PC-9 (cell line): ENCODE results near the gene LBHD2. TPM values are rescaled to one million over a fixed set of nuclear protein-coding genes. Genes with fewer than 3 reads are reported as not detected.

Source experiments
- BruUV-seq: library from RNA; stranded (reverse); fragments of 400-500 nt; replicated peaks from 2 replicates; lab custom pipeline; 2021; lab: Mats Ljungman, UMichigan
- CTCF ChIA-PET: fragments of 300-600 bp; sonication (Branson Sonifier 250); formaldehyde crosslinking; loops from one replicate; lab custom pipeline; 2022; ENCODE audit warnings: antibody characterized with exemption; lab: Charles Lee
- POLR2A ChIA-PET: fragments of 300-600 bp; sonication (Branson Sonifier 250); formaldehyde crosslinking; loops from one replicate; lab custom pipeline; 2022; ENCODE audit warnings: antibody characterized with exemption; ENCODE audit not compliant: unreplicated experiment; lab: Charles Lee
- DNase-seq, 2 experiments: peaks; one replicate each; pipeline versions ENCODE4 v3.0.0 to v3.0.0-alpha.2; 2015 to 2022; ENCODE audit warnings: mixed read lengths in 1 of 2
- H2AFZ ChIP-seq: fragments of 200-600 bp; sonication (generic); 2 replicates; pipeline ENCODE4 v1.8.1; 2017; ENCODE audit warnings: antibody characterized with exemption
- H3F3A ChIP-seq: fragments of 200-600 bp; sonication (generic); 2 replicates; pipeline ENCODE4 v1.8.1; 2017; ENCODE audit warnings: antibody characterized with exemption, mild to moderate bottlenecking, low read depth; ENCODE audit not compliant: insufficient read depth
- H3K27ac ChIP-seq: fragments of 200-600 bp; sonication (generic); 2 replicates; pipeline ENCODE4 v1.6.1; 2016; ENCODE audit warnings: mixed run types
- H3K27me3 ChIP-seq: fragments of 200-600 bp; sonication (generic); 2 replicates; pipeline ENCODE4 v1.6.1; 2016; ENCODE audit warnings: low read depth, mixed run types; ENCODE audit not compliant: insufficient read depth
- H3K36me3 ChIP-seq: fragments of 200-600 bp; sonication (generic); 2 replicates; pipeline ENCODE4 v1.6.1; 2016; ENCODE audit warnings: low read depth, mixed run types
- H3K4me1 ChIP-seq: fragments of 200-600 bp; sonication (generic); replicated peaks from 2 replicates; pipeline ENCODE4 v1.6.1; 2016; ENCODE audit warnings: mixed run types; ENCODE audit not compliant: insufficient read depth
- H3K4me2 ChIP-seq: fragments of 200-600 bp; sonication (generic); 2 replicates; pipeline ENCODE4 v1.6.1; 2017; ENCODE audit warnings: mixed run types
- H3K4me3 ChIP-seq: fragments of 200-600 bp; sonication (generic); 2 replicates; pipeline ENCODE4 v1.6.1; 2016; ENCODE audit warnings: mixed run types
- H3K79me2 ChIP-seq: fragments of 200-600 bp; sonication (generic); 2 replicates; pipeline ENCODE4 v1.6.1; 2017; ENCODE audit warnings: low read depth, mixed run types
- H3K9me2 ChIP-seq: fragments of 200-600 bp; sonication (generic); 2 replicates; pipeline ENCODE4 v1.8.1; 2017; ENCODE audit warnings: mild to moderate bottlenecking; ENCODE audit not compliant: insufficient read depth
- H3K9me3 ChIP-seq: fragments of 200-600 bp; sonication (generic); 2 replicates; pipeline ENCODE4 v1.8.1; 2016; ENCODE audit warnings: low read depth; ENCODE audit not compliant: insufficient read depth
- H4K20me1 ChIP-seq: fragments of 200-600 bp; sonication (generic); 2 replicates; pipeline ENCODE4 v1.8.1; 2017; ENCODE audit not compliant: insufficient read depth
- CTCF ChIP-seq: fragments of 200-600 bp; sonication (generic); conservative IDR thresholded peaks from 2 replicates; pipeline ENCODE4 v1.6.1; 2017; ENCODE audit warnings: mixed run types, antibody characterized with exemption, mild to moderate bottlenecking, moderate library complexity
- EZH2 ChIP-seq: fragments of 200-600 bp; sonication (generic); IDR thresholded peaks from 2 replicates; pipeline ENCODE4 v1.8.0; 2017; ENCODE audit warnings: antibody characterized with exemption, low read depth
- intact Hi-C: fragments of 100-400 bp; cut with micrococcal nuclease; formaldehyde crosslinking; loops from one replicate; pipeline ENCODE4 v1.10.0; 2022; ENCODE audit not compliant: unreplicated experiment
- total RNA-seq: library from RNA; stranded (reverse); gene quantifications from 2 replicates; pipeline ENCODE4 v1.2.3, GENCODE V29; 2021

The LBHD2 gene
- total RNA-seq, 1 experiment from 2014 or later = 0.52 TPM

- intact Hi-C loops = loop anchor here (5.0 kb wide), 1 partner anchor 533 kb away; the partner anchor contains the start of gene RCOR1
- Histone ChIP-seq H3K27ac (peak overlapping the region; percentile 86), H3K4me3 (peak overlapping the region; percentile 81), H3K9me2 (no peaks in the 10 kb centered on the region), H3K36me3 (peaks cover 40% of the 10 kb centered on the region), H4K20me1 (peaks cover 40% of the 10 kb centered on the region), H2AFZ (no peak overlapping the region), H3K4me2 (peak overlapping the region; percentile 99), H3K79me2 (peaks cover 72% of the 10 kb centered on the region), H3K27me3 (no peaks in the 10 kb centered on the region), H3K4me1 (peaks cover 75% of the 10 kb centered on the region), H3F3A (peaks cover 75% of the 10 kb centered on the region), H3K9me3 (no peaks in the 10 kb centered on the region)
- DNase-seq = no peak
- no TSS peak for BruUV-seq
- CTCF ChIA-PET = interaction anchor here (0.6 to 5.3 kb wide), 5 partner anchors 21 to 438 kb away, joined by 3 to 43 read pairs (median 4); no protein-coding TSS in a partner anchor
- TF ChIP-seq EZH2 (no peak), CTCF (no peak)
- POLR2A ChIA-PET = interaction anchor here (0.7 to 1.8 kb wide), 2 partner anchors 11 to 144 kb away, joined by 3 to 10 read pairs; no protein-coding TSS in a partner anchor
These were observed 41.4 kb downstream of the LBHD2 start for GRCh38 chr14:103125098-103126070.

GRCh38 chr14:103126088-103126872 is 42.3 kb downstream of the LBHD2 start:
- no peaks in the 10 kb centered on the region for H3K27me3 ChIP-seq
- peak overlapping the region; percentile 86 for H3K27ac ChIP-seq
- H3F3A ChIP-seq = peaks cover 75% of the 10 kb centered on the region
- intact Hi-C loops = loop anchor here (5.0 kb wide), 1 partner anchor 534 kb away; the partner anchor contains the start of gene RCOR1
- DNase-seq = peak in 1 of 2 experiments; percentile 35
- H2AFZ ChIP-seq = no peak overlapping the region
- no peaks in the 10 kb centered on the region for H3K9me3 ChIP-seq
- H3K79me2 ChIP-seq = peaks cover 80% of the 10 kb centered on the region
- POLR2A ChIA-PET = interaction anchor here (0.6 to 1.8 kb wide), 4 partner anchors 10 to 1508 kb away, joined by 4 to 10 read pairs (median 6); no protein-coding TSS in a partner anchor
- BruUV-seq = no TSS peak
- H3K4me2 ChIP-seq = peak overlapping the region; percentile 99
- CTCF ChIA-PET = interaction anchor here (0.5 to 5.3 kb wide), 5 partner anchors 11 to 272 kb away, joined by 3 to 43 read pairs (median 4); no protein-coding TSS in a partner anchor
- peaks cover 49% of the 10 kb centered on the region for H3K36me3 ChIP-seq
- peaks cover 40% of the 10 kb centered on the region for H4K20me1 ChIP-seq
- H3K4me3 ChIP-seq = peak overlapping the region; percentile 81
- H3K4me1 ChIP-seq = peaks cover 75% of the 10 kb centered on the region
- H3K9me2 ChIP-seq = no peaks in the 10 kb centered on the region
- TF ChIP-seq EZH2 (no peak), CTCF (peak; percentile 28; the same call in 1 of the 2 replicates)
